Thyroid gland (tissue), 4 donors: ENCODE measurements around the gene OMG. TPM values are rescaled to one million over a fixed set of nuclear protein-coding genes. Genes with fewer than 3 reads are reported as not detected.

Source experiments
- DNase-seq, 2 donors: peaks; one replicate each; pipeline ENCODE4 v3.0.0-alpha.2; 2019
- H3K27ac ChIP-seq, 3 donors: fragments of 200-600 bp; sonication (generic); 1 replicate in 2 of 3; 2 replicates in 1 of 3; pipeline ENCODE4 v1.5.1; 2016 to 2019; ENCODE audit warnings: mild to moderate bottlenecking in 1 of 3, moderate library complexity in 1 of 3
- H3K27me3 ChIP-seq: fragments of 200-600 bp; sonication (generic); one replicate; pipeline ENCODE4 v1.5.1; 2019
- H3K36me3 ChIP-seq, 2 donors: fragments of 200-600 bp; sonication (generic); one replicate each; pipeline ENCODE4 v1.5.1; 2016 to 2019
- H3K4me1 ChIP-seq, 2 donors: fragments of 200-600 bp; sonication (generic); one replicate each; pipeline ENCODE4 v1.5.1; 2017 to 2019
- H3K4me3 ChIP-seq, 3 donors: fragments of 200-600 bp; sonication (generic); replicated peaks in 1 of 3; 1 replicate in 2 of 3; 2 replicates in 1 of 3; pipeline ENCODE4 v1.5.1; 2016; ENCODE audit warnings: mild to moderate bottlenecking in 1 of 3
- H3K9me3 ChIP-seq: fragments of 200-600 bp; sonication (generic); one replicate; pipeline ENCODE4 v1.5.1; 2017
- CTCF ChIP-seq, 6 experiments: fragments of 200-600 bp in 3 of 6; fragments of 450-650 bp in 3 of 6; sonication (generic) in 3 of 6; IDR thresholded peaks; one replicate each; pipeline ENCODE4 v1.5.1; 2016 to 2019; ENCODE audit warnings: antibody characterized with exemption in 6 of 6, mild to moderate bottlenecking in 2 of 6, inconsistent platforms in 1 of 6, moderate library complexity in 1 of 6
- POLR2A ChIP-seq, 2 donors: fragments of 450-650 bp; IDR thresholded peaks; one replicate each; pipeline ENCODE4 v1.6.1; 2017; ENCODE audit warnings: antibody characterized with exemption in 2 of 2, mild to moderate bottlenecking in 2 of 2, moderate library complexity in 1 of 2
- WGBS, 2 donors: methylation state at CpG; one replicate each; pipeline ENCODE4 v1.1.5; 2017; 5-methylcytosine and 5-hydroxymethylcytosine counted together
- intact Hi-C: fragments of 100-400 bp; cut with DNase I; formaldehyde crosslinking; loops from one replicate; pipeline ENCODE4 v1.15.1; 2023
- total RNA-seq, 4 donors: library from RNA; depleted of rRNA; stranded (reverse); fragments of >200 nt; gene quantifications; one replicate each; pipeline ENCODE4 v1.2.3, GENCODE V29; 2016

The OMG gene
- total RNA-seq, 4 donors from 2014 or later: 0.45 to 2.1 TPM; not detected in 2

GRCh38 chr17:31251105-31251969 lies 45.7 kb downstream of the OMG start:
- DNase-seq: no peak
- Histone ChIP-seq H3K36me3 (peaks cover 0 to 2% of the 10 kb centered on the region in 2 donors), H3K27me3 (no peaks in the 10 kb centered on the region), H3K27ac (peak overlapping the region in 1 of 3 donors; percentile 21), H3K9me3 (no peaks in the 10 kb centered on the region), H3K4me1 (peaks cover 0 to 8% of the 10 kb centered on the region in 2 donors), H3K4me3 (no peak overlapping the region)
- intact Hi-C loops: no loop called here
- WGBS, 2 donors: 79 to 96% methylated on average over 1 of the region's 1 CpG
- TF ChIP-seq CTCF (IDR thresholded peaks at IDR 0.05): no peak
- no peak for TF ChIP-seq POLR2A (IDR thresholded peaks at IDR 0.05)

GRCh38 chr17:31250229-31250628 lies 46.8 kb downstream of the OMG start:
- Histone ChIP-seq H3K27me3 (no peaks in the 10 kb centered on the region), H3K4me3 (no peak overlapping the region), H3K27ac (no peak overlapping the region), H3K4me1 (peaks cover 0 to 8% of the 10 kb centered on the region in 2 donors), H3K9me3 (no peaks in the 10 kb centered on the region), H3K36me3 (peaks cover 0 to 2% of the 10 kb centered on the region in 2 donors)
- no peak for DNase-seq
- 77 to 84% methylated on average over 1 of the region's 1 CpG for WGBS, 2 donors
- intact Hi-C loops: no loop called here
- TF ChIP-seq CTCF (IDR thresholded peaks at IDR 0.05): no peak
- TF ChIP-seq POLR2A (IDR thresholded peaks at IDR 0.05): no peak

GRCh38 chr17:31249835-31250141 lies 47.3 kb downstream of the OMG start:
- Histone ChIP-seq H3K4me3 (no peak overlapping the region), H3K36me3 (peaks cover 0 to 2% of the 10 kb centered on the region in 2 donors), H3K27me3 (no peaks in the 10 kb centered on the region), H3K4me1 (peaks cover 1 to 8% of the 10 kb centered on the region in 2 donors), H3K9me3 (no peaks in the 10 kb centered on the region), H3K27ac (no peak overlapping the region)
- intact Hi-C loops: no loop called here
- WGBS, 2 donors: 75 to 85% methylated on average over 4 of the region's 4 CpGs
- TF ChIP-seq CTCF (IDR thresholded peaks at IDR 0.05) (no peak), POLR2A (IDR thresholded peaks at IDR 0.05) (no peak)
- DNase-seq: no peak

GRCh38 chr17:31248986-31249834 lies 47.8 kb downstream of the OMG start:
- TF ChIP-seq CTCF (IDR thresholded peaks at IDR 0.05) (no peak), POLR2A (IDR thresholded peaks at IDR 0.05) (no peak)
- H3K36me3 ChIP-seq: peaks cover under 1 to 2% of the 10 kb centered on the region in 2 donors
- H3K9me3 ChIP-seq: no peaks in the 10 kb centered on the region
- intact Hi-C loops: no loop called here
- H3K4me3 ChIP-seq: no peak overlapping the region
- H3K27me3 ChIP-seq: no peaks in the 10 kb centered on the region
- no peak overlapping the region for H3K27ac ChIP-seq
- WGBS, 2 donors: 95 to 98% methylated on average over 5 of the region's 5 CpGs
- peaks cover 4 to 8% of the 10 kb centered on the region in 2 donors for H3K4me1 ChIP-seq
- DNase-seq: no peak

Other genes starting within 250 kb of the OMG start
- 100 to 1,000 TPM; 102 to 208 (median 129) TPM for gene NF1, start 202.3 kb downstream of the OMG start, total RNA-seq
- gene EVI2B, start 16.8 kb upstream of the OMG start, total RNA-seq: 10 to 100 TPM in 1 of 4 donors, 1 to 10 TPM in 3; 3.0 to 11.8 (median 4.8) TPM
- 10 to 100 TPM in 1 of 4 donors, 1 to 10 TPM in 2, under 1 TPM in 1; 0.71 to 16.1 (median 2.1) TPM for gene EVI2A, start 24.4 kb upstream of the OMG start, total RNA-seq
- 10 to 100 TPM; 21.1 to 44.5 (median 24.9) TPM for gene RAB11FIP4, start 94.4 kb upstream of the OMG start, total RNA-seq